ENCODE measurements around the gene DEFB108B.
"Not testable (repeated sequence)": the region's sequence is repeated elsewhere in the genome, so short reads cannot be mapped to it uniquely, and the experiment has no call there.

DEFB108B gene, protein sequence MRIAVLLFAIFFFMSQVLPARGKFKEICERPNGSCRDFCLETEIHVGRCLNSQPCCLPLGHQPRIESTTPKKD

DNA sequence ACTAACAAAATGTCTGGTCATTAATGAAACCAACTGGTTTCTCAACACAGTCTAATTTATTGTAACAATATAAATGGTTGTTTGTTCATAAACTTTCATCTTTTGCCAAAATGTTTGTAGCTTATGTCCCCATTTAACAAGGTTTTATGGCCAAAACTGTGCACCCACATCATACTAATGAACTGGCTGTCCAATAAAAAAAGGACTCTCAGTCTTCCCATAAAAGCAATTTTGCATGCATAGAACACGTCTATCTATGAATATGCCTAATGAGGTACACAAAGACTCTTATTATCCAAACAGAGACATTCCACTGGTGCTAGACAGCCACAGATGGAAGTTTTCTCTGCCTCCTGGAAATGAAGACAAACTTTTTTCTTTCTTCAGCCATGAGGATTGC lies at the start of gene DEFB108B:
Gene DEFB108B, plus strand, starts transcription at position 390 of the 400 bp plus-strand sequence. Its CDS starts 0 bp downstream, at position 390.
- DNase-seq (ENCODE audit: low read depth), result not testable (repeated sequence)

DNA sequence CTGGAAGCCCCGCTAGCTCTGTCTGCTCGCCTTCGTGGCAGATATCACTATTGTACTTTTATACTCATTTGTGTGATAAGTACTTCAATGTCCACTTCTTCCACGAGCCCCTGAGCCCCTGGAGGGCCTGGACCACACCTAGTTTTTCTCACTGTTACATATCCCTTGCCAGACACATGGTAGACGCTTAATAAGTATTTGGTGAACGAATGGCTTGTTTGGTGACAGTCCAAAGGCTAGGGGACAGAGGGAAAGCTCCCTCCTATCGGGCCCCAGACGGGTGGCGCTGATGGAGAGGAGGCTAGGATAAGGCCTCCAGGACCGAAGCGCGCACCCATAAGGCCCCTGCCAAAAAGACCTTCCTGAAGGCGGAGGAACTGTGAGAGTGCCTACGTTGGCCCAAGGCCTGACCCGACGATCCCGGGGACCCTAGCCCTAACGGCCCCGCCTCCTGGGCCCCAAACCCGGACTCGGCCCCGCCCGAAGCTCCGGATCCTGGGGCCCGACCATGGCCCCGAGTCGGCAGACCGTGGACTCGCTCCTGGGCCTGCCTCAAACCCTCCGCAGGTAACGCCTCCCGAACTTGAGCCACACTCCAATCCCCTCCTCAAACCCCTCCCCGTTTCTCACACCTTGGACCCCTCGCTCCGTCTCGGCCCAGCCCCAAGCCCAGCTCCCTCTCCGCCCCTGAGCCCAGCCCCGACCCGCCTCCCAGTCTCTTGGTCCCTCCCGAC lies 46.7 kb upstream of the DEFB108B start:
- DNase-seq (ENCODE audit: low read depth), result not testable (repeated sequence)

DNA sequence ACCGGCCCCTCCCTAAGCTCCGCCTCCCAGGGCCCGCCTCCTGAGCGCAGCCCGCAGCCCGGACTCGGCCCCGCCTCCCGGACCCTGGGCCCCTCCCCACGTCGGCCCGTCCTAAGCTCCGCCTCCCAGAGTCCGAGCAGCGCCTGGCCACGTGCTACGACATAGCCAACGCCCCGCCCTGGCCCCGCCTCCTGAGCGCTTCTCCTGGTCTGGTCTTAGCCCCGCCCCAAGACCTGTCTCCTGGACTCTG lies 46.2 kb upstream of the DEFB108B start:
- peak; percentile 99 for DNase-seq (ENCODE audit: low read depth)

DNA sequence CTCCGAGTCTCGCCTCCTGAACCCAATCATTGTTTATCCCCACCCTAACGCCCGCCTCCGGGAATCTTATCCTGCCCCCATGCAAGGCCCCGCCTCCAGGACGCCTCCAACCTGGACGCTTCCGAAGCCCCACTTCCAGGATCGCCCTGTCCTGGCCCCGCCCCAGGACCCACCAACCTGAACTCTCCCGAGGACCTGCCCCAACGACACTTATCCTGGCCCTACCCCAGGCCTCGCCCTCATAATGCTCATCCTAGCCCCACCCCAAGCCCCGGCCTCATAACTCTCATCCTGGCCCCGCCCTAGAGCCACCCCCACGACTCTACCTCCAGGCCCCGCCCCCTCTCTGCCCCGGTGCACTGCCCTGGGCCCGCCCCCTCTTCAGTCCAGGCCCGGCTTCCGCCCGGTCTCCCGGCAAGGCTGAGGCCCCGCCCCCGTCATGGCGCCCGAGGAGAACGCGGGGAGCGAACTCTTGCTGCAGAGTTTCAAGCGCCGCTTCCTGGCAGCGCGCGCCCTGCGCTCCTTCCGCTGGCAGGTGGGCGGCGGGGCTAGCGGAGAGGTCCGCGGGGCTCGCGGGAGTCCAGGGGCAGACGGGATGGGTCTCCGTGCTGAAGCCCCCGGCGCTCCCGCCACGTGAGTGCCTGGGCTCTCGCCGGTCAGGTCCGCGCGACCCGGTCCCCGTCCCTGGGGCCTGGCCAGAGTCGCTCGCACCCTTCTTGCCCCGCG lies 45.7 kb upstream of the DEFB108B start:
- peak; percentile 63 for DNase-seq (ENCODE audit: low read depth)

DNA sequence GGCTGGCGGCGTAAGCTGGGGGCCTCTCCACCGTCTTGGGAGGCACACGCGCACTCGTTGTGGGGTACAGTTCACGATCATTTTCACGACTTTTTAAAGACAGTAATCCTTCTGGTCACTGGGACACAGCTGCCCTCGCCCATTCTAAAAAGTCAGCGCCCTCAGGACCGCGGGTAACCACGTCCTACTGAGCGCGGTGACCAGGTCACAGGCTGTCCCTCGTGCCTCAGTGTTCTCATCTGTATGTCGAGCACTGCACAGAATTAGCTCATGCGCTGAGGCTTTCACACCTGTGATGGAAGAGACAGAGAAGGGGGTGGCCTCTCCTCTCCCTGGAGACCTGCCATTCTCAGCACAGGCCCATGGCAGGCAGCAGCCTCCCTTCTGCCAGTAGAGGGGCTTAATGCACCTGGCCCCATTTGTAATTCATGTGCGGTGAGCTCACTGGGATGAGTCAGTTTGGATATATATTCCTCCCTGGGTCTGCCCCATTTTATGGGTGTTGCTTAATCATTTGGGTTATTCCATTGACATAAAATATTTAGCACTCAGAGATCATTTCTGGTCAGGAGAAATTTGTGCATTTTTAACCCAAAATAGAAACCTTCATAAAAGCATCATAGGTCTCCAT lies 45.1 kb upstream of the DEFB108B start:
- not testable (repeated sequence) for DNase-seq (ENCODE audit: low read depth)

DNA sequence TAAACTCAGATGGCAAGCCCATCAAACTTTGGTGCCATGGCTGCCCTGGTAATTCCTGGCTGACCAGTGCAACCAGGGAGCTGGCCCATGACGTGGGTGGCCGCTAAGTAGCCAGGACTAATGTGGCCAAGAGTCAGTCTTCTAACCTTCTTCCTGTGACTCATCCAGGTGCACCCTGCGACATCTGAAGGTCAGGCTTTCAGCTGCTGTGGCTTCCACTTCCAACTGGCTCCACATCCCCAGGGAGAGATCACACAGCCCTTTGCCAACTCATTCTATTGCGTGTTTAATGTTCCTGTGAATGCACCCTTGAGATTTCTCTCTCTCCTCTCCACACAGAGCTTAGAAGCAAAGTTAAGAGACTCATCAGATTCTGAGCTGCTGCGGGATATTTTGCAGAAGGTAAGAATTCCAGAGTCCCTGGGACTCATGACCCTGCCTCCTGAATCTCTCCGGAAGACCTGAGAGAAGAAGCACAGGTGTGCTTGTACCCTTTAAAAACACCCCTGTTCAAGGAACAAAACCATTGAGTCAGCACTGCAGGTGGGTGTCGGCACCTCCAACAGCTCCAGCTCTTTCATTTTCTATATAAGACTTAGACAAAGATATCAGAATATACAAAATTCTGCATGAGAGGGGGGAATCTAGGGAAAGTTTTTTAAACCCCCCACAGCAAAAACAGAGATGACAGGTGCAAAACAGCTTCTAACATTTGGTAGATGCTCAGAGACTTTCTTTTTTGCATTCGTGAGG lies 43.4 kb upstream of the DEFB108B start:
- not testable (repeated sequence) for DNase-seq (ENCODE audit: low read depth)

DNA sequence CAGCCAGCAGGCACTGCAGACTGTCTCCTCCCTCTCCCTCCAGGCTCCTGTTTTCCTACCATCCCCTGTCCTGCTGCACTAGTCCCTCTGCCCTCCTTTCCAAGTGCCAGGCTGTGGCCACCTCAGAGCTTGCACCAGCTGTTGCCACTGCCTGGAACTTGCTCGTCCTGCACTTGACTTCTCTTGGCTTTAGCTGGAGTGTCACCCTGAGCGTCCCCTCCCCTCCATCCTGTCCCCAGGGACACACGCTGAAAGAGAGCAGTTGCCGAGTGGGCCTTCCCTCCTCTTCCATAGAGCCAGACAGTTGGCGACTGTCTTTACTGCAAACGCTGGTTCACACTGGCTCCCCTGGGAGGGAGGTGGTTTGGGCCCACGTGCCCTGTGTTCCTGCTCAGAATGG lies 41.9 kb upstream of the DEFB108B start:
- DNase-seq (ENCODE audit: low read depth), result not testable (repeated sequence)

DNA sequence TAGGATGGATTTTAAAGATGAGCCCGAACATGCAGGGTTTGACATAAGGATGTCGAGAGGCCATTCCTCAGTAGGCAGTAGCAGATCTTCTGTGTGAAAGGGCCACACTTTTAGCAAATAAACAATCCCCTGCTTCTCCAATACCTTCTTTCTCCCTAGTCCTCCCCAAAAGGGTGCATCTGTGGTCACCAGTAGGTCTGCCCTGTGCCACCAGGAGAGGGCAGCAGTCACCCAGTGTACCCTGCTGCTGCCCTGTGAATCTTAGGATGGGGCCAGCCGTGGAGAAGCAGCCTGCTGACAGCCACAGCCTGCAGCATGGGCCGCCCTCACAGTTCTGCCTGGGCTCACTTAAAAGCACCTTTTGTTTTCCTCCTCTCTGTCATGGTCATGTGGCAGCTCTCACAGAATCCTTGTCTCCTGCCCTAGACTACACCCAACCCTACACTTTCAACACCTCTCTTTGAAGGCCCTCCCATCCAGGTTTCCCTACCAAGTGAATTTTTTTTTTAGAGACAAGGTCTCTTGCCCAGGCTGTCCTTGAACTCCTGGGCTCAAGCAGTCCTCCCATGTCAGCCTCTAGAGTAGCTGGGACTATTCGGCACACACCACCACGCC lies 40.3 kb upstream of the DEFB108B start:
- not testable (repeated sequence) for DNase-seq (ENCODE audit: low read depth)

DNA sequence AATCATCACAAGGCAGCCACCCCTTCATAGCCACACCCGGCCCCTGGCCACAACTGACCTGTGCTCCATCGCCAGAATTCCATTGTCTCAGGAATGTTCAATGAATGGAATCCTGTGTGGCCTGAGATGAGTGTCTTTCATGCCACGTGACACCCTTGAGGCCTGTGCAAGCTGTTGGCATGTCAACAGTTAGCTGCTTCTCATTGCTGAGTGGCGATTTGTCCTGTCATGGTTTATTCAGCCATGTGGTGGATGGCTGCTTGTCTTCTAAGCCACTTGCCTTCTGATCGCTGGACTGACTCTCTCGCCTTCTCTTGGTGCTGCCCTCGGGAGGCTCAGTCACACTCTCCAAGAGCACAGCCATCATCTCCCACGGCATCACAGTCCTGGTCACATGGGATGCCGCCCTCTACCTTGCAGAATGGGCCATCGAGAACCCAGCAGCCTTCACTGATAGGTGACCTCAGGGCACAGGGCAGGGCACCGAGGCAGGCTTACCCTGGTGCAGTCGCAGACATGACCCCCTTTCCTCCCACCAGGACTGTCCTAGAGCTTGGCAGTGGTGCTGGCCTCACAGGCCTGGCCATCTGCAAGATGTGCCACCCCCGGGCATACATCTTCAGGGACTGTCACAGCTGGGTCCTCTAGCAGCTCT lies 38.5 kb upstream of the DEFB108B start:
- not testable (repeated sequence) for DNase-seq (ENCODE audit: low read depth)

DNA sequence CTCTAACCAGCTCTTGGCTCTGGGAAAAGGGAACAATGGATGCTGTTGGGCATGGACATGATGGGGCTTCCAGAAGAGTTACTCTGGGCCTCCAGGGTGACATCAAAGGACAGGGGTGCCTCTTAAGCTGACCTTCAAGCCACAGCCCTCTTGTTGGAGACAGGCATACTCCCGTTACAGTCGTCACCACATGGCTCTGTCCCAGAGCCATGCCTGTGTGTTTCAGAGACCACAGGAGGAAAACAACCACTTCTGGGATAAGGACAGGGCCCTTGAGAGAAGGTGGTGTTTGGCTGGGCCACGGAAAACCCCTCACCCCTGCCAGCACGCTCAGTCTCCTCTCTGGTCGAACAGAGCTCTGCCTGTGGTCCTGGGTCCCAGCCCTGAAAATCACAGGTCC lies 37.8 kb upstream of the DEFB108B start:
- DNase-seq (ENCODE audit: low read depth), result not testable (repeated sequence)

DNA sequence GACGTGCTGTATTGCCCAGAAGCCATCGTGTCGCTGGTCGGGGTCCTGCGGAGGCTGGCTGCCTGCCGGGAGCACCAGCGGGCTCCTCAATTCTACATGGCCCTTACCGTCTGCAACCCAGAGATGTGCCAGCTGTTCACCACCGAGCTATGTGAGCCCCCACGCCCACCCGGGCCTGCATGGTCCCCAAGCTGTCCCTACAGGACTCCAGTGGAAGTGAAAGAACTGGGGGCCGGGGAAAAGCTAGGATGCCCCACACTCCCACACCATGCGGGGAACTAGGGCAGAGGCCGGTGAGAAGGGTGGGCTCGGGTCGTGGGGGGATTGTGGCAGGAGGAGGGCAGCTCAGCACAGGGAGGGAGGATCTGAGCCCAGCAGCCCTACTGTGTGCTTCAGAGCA lies 37.0 kb upstream of the DEFB108B start:
- not testable (repeated sequence) for DNase-seq (ENCODE audit: low read depth)

DNA sequence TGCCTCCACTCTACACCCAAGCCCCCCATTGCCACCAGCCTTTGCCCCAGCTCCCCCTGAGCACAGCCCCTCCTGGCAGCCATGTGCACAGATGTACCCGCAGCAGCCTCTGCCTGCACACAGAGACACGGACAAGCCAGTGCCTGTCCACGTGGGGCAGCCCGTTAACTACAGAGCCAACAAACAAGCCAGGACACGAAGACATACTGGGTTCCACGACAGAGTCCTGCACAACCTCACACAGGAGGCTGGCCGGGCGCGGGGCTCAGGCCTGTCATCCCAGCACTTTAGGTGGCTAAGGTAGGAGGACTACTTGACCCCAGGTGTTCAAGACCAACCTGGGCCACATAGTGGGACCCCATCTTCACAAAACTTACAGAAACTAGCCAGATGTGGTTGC lies 36.2 kb upstream of the DEFB108B start:
- not testable (repeated sequence) for DNase-seq (ENCODE audit: low read depth)

DNA sequence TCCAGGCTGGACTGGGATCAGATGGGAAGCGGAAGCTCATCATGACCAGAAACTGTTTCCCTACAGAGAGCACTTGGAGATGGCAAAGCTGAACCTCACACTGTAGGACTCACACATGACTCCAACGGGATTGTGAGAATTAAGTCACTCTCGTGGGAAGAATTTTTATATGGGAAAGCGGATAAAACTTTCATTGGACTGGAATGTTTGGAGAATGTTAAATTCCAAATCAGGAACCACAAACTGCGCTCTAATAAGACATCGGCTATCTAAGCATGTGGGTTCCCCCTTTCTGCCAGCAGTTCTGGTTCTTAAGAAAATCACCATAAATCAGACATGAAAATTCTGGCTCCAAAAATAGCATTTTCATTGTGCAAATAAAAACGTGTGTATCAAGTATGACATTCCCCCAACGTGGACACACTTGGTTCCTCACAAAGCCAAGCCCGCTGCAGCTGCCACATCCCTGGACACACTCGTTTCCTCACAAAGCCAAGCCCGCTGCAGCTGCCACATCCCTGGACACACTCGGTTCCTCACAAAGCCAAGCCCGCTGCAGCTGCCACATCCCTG lies 33.4 kb upstream of the DEFB108B start:
- not testable (repeated sequence) for DNase-seq (ENCODE audit: low read depth)

DNA sequence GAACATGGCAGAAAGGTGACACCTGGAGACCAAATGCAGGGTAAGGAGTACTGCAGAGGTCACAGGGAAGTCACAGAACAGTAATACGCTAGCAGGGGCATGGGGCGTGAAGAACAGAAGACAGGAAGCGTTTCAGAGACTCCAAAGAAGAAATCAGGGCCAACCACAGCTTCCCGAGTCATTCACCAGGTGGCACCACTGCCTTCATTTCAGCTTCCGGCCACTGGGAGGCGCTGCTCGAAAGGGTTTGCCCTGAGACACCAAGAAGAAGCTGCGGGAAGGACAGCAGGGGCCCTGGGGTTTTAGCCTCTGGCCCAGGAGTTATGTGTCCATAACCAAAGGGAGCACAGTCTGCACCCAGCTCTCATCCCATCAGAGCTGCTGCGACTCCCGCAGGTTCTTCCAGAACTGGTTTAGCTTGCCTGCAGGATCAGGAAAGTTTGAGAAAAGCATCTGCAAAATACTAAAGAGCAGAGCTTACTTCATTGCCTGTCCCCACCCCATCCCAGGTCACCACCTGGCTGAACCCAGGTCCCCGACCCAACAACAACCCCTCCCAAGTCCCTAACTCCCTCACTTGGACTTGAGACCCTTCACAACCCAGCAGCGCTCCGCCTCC lies 32.6 kb upstream of the DEFB108B start:
- DNase-seq (ENCODE audit: low read depth), result peak; percentile 79

DNA sequence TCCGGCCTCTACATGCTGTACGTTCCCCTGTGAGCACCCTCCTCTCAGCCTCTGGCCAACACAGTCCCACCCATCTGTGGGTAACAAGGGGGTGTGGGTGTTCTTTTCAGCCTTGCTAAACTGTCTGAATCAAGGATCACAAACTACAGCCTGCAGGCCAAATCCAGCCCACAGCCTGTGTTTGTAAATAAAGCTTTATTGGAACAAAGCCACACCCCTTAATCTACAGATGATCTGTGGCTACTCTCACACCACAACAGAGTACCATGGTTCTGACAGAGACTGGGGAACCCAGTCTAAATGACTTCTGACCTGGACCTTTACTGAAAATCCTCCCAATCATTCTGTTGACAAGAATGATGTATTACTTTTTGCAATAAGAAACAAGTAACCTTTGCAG lies 32.0 kb upstream of the DEFB108B start:
- not testable (repeated sequence) for DNase-seq (ENCODE audit: low read depth)

DNA sequence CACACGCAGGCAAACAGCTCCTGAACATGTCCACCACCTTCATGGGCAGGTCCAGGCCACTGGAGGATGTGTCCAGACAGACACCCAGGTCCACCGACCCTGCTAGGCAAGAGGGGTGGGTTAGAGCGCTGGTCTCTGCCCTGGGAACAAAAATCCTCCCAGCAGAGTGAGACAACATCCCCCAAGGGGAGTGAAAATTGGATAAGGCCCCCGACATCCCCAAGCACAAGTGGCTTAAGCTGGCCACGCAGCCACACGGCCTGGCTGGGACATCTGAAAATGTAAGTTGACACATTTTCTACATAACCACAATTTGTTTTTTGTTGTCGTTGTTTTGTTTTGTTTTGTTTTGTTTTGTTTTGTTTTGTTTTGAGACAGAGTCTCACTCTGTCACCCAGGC lies 30.1 kb upstream of the DEFB108B start:
- not testable (repeated sequence) for DNase-seq (ENCODE audit: low read depth)

DNA sequence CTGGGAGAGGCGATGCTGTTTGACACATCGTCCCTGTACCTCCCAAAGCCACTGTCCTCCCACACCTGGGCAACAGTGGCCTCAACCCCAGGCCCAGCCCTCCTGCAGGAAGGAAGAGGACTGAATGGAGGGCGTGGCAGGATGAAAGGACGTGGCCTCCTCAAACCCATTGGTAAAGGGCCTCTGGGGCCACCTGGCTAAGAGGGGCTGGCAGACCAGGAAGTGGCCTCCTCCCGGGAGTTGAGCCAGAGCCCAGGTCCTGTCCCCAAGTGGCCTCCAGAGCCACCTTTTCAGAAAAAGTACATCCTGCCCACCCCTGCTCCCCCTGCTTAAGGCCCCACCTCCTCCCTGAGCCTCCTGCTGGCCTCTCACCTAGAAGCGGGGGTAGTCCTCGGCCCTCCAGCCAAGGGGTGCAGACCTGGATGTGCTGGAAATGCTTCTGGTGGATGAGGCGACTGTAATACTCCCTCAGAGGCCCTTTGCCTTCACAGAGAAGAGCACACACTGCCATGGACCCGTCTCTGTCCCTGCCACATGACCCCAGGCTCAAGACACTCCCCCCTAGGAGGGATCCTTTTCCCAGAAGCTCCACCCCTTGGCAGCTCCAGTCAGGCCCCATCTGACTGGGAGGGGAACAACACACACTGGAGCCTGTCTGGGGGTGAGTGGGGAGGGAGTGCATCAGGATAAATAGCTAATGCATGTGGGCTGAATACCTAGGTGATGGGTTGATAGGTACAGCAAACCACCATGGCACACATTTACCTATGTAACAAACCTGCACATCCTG lies 28.6 kb upstream of the DEFB108B start:
- DNase-seq (ENCODE audit: low read depth), result not testable (repeated sequence)

DNA sequence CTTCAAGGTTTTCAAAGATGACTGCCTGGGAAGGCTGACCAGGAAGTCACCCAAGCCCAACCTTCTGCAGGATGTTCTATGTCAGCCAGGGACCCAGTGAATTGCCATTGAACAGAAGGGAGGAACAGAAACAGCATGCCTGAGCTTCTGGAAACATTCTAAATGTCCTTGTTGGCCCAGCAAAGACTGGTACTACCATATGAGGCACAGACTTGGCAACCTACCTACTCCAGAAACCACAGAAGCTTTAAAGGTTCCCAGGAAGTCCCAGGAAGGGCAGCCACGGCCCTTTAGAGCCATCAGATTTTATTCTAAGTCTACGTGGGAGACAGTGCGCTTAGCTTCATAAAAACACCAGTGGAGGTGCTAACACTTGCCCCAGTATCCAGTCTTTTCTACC lies 20.5 kb upstream of the DEFB108B start:
- DNase-seq (ENCODE audit: low read depth), result not testable (repeated sequence)

DNA sequence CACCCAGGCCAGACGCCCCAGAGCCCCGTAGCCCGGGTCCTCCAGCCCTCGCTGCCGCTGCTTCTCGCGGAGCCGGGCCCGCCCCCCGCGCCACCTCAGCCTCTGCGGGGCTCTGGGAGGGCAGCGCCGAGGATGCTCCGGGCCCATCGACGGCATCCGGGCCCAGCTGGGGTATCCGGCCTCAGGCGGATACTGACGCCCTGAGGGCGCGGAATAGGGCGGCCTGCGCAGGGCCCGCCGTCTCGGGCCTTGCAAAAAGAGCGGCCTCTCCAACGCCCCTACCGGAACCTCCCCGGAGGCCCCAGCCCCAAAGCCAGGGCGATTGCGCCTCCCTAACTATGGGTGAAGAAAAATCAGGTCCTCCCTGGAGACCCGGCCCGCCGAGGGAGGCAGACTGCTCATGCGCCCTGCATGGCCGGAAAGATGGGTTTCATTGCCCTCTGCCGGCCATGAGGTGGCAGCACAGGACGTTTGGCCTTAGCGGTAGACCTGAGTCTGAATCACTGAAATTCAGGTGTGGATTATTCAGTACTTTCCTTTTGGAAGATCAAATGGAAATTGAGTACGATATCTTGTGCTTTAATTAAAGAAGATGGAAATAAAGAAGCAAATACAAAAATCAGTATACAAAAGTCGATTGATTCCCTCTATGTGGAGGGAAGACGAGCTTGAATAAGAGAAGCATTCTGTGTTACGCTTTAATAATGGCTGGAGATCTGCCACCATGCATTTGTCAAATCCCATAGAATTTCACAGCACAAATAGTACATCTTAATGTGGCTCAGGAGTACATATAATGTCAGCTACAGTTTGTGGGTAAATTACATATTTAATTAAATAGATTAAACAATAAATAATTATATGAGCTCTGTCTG lies 19.3 kb upstream of the DEFB108B start:
- peak; percentile 65 for DNase-seq (ENCODE audit: low read depth)
